ENCODE measurements around the gene TMEM204.

Gene TMEM204

GRCh38 chr16:1492082-1492922 is 41.2 kb upstream of the TMEM204 start:
- H3K36me3 ChIP-seq (ENCODE audit: control insufficient read depth, insufficient read depth, low read length) = no peaks in the 10 kb centered on the region
- peaks cover 6% of the 10 kb centered on the region for H3K4me1 ChIP-seq
- TF ChIP-seq CTCF (IDR thresholded peaks at IDR 0.05) = no peak
- H3K79me2 ChIP-seq = peaks cover 3% of the 10 kb centered on the region
- no peak overlapping the region for H3K9ac ChIP-seq
- H3K4me2 ChIP-seq (ENCODE audit: low read length) = peak overlapping the region; percentile 99
- peak overlapping the region; percentile 65 for H3K4me3 ChIP-seq (ENCODE audit: low read depth, low read length)
- H3K27me3 ChIP-seq (ENCODE audit: control insufficient read depth, insufficient read depth, low read length) = no peaks in the 10 kb centered on the region
- no peaks in the 10 kb centered on the region for H3K9me3 ChIP-seq (ENCODE audit: control insufficient read depth, low read length)
- peak overlapping the region; percentile 67 for H3K27ac ChIP-seq
- H2AFZ ChIP-seq = peak overlapping the region; percentile 97

GRCh38 chr16:1492923-1493745 is 40.3 kb upstream of the TMEM204 start, which contains the start of gene TELO2:
TSS of gene TELO2 (plus strand) at chr16:1493360. CDS start at chr16:1494282, 922 bp downstream.
- Histone ChIP-seq H3K4me1 (peaks cover 6% of the 10 kb centered on the region), H3K9ac (peak within 1 kb of the TSS; percentile 31), H3K27ac (peak within 1 kb of the TSS; percentile 67), H3K27me3 (ENCODE audit: control insufficient read depth, insufficient read depth, low read length) (no peaks in the 10 kb centered on the region), H3K79me2 (peaks cover 3% of the 10 kb centered on the region), H3K4me2 (ENCODE audit: low read length) (peak within 1 kb of the TSS; percentile 99), H2AFZ (peak within 1 kb of the TSS; percentile 97), H3K4me3 (ENCODE audit: low read depth, low read length) (peak within 1 kb of the TSS; percentile 65), H3K36me3 (ENCODE audit: control insufficient read depth, insufficient read depth, low read length) (no peaks in the 10 kb centered on the region), H3K9me3 (ENCODE audit: control insufficient read depth, low read length) (no peaks in the 10 kb centered on the region)
- no peak for TF ChIP-seq CTCF (IDR thresholded peaks at IDR 0.05)

GRCh38 chr16:1493746-1494094 is 39.7 kb upstream of the TMEM204 start:
- Histone ChIP-seq H2AFZ (peak overlapping the region; percentile 97), H3K4me2 (ENCODE audit: low read length) (peak overlapping the region; percentile 93), H3K9me3 (ENCODE audit: control insufficient read depth, low read length) (no peaks in the 10 kb centered on the region), H3K4me3 (ENCODE audit: low read depth, low read length) (peak overlapping the region; percentile 65), H3K36me3 (ENCODE audit: control insufficient read depth, insufficient read depth, low read length) (no peaks in the 10 kb centered on the region), H3K9ac (peak overlapping the region; percentile 31), H3K27me3 (ENCODE audit: control insufficient read depth, insufficient read depth, low read length) (no peaks in the 10 kb centered on the region), H3K79me2 (peaks cover 3% of the 10 kb centered on the region), H3K4me1 (peaks cover 6% of the 10 kb centered on the region), H3K27ac (no peak overlapping the region)
- no peak for TF ChIP-seq CTCF (IDR thresholded peaks at IDR 0.05)

GRCh38 chr16:1494129-1494640 is 39.3 kb upstream of the TMEM204 start:
- Histone ChIP-seq H2AFZ (peak overlapping the region; percentile 97), H3K9ac (no peak overlapping the region), H3K9me3 (ENCODE audit: control insufficient read depth, low read length) (no peaks in the 10 kb centered on the region), H3K27ac (no peak overlapping the region), H3K4me3 (ENCODE audit: low read depth, low read length) (peak overlapping the region; percentile 65), H3K4me2 (ENCODE audit: low read length) (peak overlapping the region; percentile 93), H3K36me3 (ENCODE audit: control insufficient read depth, insufficient read depth, low read length) (no peaks in the 10 kb centered on the region), H3K79me2 (peaks cover 3% of the 10 kb centered on the region), H3K27me3 (ENCODE audit: control insufficient read depth, insufficient read depth, low read length) (no peaks in the 10 kb centered on the region), H3K4me1 (peaks cover 6% of the 10 kb centered on the region)
- TF ChIP-seq CTCF (IDR thresholded peaks at IDR 0.05) = peak; percentile 16

Data from parathyroid adenoma (tissue), 2 donors.